NCI-H2081 (cell line): Measurements from ENCODE around the gene S100A1.

Source experiments
- DNase-seq, 2 experiments: peaks; one replicate each; lab custom pipeline; 2025; lab: John Stamatoyannopoulos, UW

The S100A1 gene

GRCh38 chr1:153610811-153611301 is 17.4 kb upstream of the S100A1 start:
- no peak for DNase-seq

DNA sequence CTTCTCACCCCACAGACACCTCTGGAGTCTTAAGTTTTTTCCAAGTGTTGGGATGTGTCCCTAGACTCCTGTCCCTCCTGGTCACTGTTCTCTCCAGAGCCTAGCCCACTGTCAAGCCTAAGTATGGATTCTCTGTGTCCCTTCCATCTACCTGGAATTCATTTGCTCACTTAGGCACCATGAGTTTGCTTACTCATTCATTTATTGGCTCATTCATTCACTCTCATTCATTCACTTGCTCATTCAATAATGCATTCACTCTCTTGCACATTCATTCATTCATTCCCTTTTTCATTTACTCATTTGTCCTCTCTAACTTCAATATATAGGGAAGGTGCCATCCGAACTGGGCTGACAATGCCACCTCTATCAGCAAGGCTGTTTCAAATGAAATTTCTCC is 16.9 kb upstream of the S100A1 start:
- DNase-seq: no peak

GRCh38 chr1:153612111-153612754 is 16.0 kb upstream of the S100A1 start:
- DNase-seq: no peak

GRCh38 chr1:153612755-153613331 is 15.4 kb upstream of the S100A1 start, which contains the start of gene S100A16:
S100A16 (minus strand) TSS chr1:153613137; CDS start chr1:153608151, 4,986 bp downstream.
- no peak for DNase-seq

GRCh38 chr1:153613406-153613805 is 14.8 kb upstream of the S100A1 start:
- DNase-seq: no peak

- DNase-seq: no peak
Observed at GRCh38 chr1:153614189-153614900, 13.9 kb upstream of the S100A1 start.

GRCh38 chr1:153614906-153615305 is 13.3 kb upstream of the S100A1 start:
- DNase-seq: no peak

DNA sequence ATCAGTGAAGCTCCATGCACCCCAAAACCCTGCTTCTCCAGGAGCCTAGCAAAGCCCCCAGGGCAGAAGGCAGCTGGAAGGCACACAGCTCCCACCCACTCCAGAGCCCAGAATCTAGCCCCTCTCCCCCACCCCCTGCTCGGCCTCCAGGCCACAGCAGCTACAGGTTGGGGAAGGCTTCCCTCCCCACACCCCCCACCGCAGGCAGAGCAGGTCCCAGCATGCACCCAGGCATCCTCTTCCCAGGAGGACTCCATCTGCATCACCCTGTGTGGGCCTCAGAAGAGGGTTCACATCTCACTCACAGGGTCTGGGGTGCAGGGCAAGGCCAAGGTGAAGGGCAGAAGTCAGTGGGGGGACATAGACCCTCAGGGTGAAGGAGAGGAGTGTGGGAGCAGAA is 12.8 kb upstream of the S100A1 start:
- DNase-seq: no peak

GRCh38 chr1:153616144-153616916 is 11.9 kb upstream of the S100A1 start, which contains the start of gene S100A14:
S100A14 (minus strand) TSS chr1:153616325; CDS start chr1:153615858, 467 bp downstream.
- no peak for DNase-seq

DNA sequence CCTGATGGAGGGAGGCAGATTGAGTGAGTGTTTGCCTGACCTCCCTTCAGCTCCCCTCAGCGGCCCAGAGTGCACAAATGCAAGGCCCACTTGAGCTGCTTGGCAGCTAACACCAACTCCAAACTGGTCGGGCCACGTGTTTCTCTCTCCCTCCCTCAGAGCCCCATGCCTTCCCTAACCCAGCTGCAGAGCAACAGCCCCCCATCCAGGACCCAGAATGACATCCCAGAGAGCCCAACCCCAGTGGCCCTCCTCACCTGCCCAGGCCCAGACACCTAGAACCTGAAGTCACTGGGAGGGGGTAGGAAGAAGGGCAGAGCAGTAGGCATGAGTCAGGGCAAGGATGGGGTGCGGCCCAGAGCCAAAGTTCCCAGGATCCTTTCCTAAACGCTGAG is 11.3 kb upstream of the S100A1 start:
- no peak for DNase-seq

DNA sequence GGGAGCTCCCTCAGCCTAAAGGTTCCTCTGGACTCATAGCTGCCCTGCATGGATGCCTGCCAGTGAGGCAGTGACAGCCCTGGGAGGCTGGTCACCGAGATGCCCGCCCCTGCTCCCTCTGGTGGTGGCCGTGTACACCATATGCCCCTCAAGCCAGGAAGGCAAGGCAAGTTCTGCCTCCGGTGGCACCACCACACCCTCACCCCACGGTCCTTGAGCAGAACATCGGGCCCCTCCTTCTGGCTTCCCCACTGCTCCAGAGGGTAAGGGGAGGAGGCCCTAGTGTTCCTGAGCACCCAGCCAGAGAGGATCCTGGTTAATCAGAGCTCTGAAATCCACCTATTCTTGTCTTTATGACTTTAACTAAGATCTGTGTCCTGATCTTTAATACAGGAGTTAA is 10.6 kb upstream of the S100A1 start:
- peak; percentile 13 to 28 for DNase-seq

GRCh38 chr1:153619171-153619570 is 9.1 kb upstream of the S100A1 start:
- no peak for DNase-seq

GRCh38 chr1:153623101-153623500 is 5.1 kb upstream of the S100A1 start:
- no peak for DNase-seq

- DNase-seq: no peak
Observed at GRCh38 chr1:153624965-153625611, 3.1 kb upstream of the S100A1 start.

- DNase-seq: no peak
Observed at GRCh38 chr1:153626477-153626903, 1.7 kb upstream of the S100A1 start.

DNA sequence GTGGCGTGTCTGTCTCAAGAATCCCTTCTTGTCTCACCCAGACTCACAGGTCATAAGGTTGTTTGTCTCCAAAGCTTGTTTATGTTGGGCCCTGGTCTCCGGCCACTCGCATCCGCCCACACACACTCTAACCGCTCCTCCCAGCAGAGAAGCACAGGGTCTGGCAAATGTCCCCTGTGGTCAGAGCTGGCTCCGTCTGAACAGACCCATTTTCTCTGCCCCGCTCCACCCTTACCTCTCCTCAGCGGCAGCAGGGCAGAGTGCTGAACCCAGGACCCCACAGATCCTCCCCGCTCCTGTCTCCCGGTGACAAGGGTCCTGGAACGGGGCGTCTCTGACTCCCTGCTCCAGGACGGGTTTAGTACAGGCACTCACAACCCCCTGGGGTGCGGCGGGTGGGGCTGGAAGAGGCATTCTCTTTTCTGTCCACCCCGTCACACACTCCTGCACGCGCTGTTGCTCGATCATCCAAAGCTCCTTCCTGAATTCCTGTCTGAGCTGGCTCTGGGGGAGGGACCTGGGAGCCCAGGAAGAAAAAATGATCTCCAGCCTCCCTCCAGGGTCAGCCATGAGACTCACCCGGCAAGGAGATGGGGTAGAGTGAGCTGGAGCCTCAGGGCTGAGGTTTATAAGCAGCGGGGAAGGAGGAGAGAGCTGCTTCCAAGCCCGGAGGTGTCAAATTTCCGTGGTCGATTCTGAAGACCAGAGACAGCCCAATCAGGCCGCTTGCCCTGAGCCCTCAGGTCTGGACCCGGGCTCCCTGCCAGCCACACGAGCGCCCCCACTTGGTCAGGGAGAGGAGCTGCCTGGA is 1.1 kb upstream of the S100A1 start, which contains the start of gene S100A13:
S100A13 (minus strand) TSS at position 602 of the 811 bp plus-strand sequence. CDS start 1,033 bp downstream, outside the sequence.
- no peak for DNase-seq

DNA sequence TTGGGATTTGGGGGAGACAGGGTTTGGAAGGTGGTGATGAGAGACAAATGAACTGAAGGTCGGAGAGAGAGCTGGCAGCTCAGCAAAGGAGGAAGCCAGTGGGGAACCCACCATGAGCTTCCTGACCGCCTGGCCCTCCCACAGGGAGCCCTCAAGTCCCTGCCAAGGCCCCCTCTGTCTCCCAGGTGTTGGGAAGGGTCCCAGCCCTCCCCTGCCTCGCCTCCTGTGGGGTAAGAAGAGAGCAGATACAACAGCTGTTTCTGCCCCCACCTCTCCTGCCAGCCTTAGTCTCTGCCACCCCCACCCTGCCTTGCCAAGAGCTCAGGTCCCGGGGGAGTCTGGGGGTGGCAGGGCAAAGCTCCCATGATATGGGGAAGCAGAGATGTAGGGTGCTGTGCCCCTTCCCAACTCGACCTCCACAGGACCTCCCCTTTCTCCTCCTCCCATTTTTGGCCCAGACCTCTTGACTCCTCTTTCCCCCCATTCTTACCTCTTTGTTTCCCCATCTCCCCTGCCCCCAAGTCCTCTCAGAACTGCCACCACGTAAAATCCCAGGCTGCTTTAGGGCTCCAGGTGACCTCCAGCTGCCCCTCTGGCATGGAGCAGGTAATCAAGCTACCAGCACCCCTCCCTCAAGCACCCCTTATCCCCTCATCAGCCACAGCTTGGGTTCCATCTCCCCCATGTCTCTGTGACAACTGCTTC is 556 bp downstream of the S100A1 start:
- DNase-seq: no peak

- DNase-seq: no peak
Observed at GRCh38 chr1:153629343-153629665, 1.1 kb downstream of the S100A1 start.

- DNase-seq: no peak
Observed at GRCh38 chr1:153629971-153630370, 1.7 kb downstream of the S100A1 start.

DNA sequence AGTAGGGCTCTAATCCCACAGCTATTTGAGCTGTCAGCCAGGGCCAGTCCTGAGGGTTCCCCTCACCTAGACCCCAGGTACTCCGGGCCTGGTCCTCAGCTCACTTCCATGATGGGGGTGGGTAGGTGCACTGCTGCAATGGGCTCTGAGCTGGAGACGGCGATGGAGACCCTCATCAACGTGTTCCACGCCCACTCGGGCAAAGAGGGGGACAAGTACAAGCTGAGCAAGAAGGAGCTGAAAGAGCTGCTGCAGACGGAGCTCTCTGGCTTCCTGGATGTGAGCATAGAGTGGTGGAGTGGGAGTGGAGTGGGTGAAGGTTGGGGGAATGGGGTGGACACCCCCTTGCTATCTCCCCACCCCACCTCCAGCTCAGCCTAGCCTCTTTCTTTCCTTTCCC is 2.1 kb downstream of the S100A1 start:
- no peak for DNase-seq
